MM.1S (cell line): ENCODE results near the gene ATG10.

Experiments
- CTCF ChIP-seq: fragments of 300-600 bp; sonication (generic); IDR thresholded peaks from 2 replicates; pipeline ENCODE4 v1.5.1; 2016; ENCODE audit warnings: antibody characterized with exemption, low read length, mixed read lengths
- EZH2 ChIP-seq: fragments of 300-600 bp; sonication (generic); optimal IDR thresholded peaks from 2 replicates; pipeline ENCODE3; 2017; ENCODE audit warnings: low read depth, mild to moderate bottlenecking, antibody characterized with exemption, low read length, mixed read lengths
- EZH2phosphoT487 ChIP-seq: fragments of 300-600 bp; sonication (generic); IDR thresholded peaks from 2 replicates; pipeline ENCODE4 v1.6.1; 2018; ENCODE audit warnings: antibody characterized with exemption, low read length

GRCh38 chr5:82119889-82120288 lies 148.1 kb downstream of the ATG10 start:
- TF ChIP-seq EZH2phosphoT487: no peak
- TF ChIP-seq CTCF: no peak
- no peak for TF ChIP-seq EZH2
